Mucosa of stomach (tissue), 1 donor: ENCODE data around the gene PRAMEF12.
"Not testable (repeated sequence)": the region's sequence is repeated elsewhere in the genome, so short reads cannot be mapped to it uniquely, and the experiment has no call there.

ENCODE experiments used
- H3K27me3 ChIP-seq: one replicate; pipeline ENCODE4 v1.7.0; 2013; ENCODE audit warnings: mild to moderate bottlenecking, low read length; ENCODE audit not compliant: control insufficient read depth, insufficient read depth
- H3K36me3 ChIP-seq: one replicate; pipeline ENCODE4 v1.7.0; 2013; ENCODE audit warnings: low read length; ENCODE audit not compliant: control insufficient read depth, insufficient read depth
- H3K4me1 ChIP-seq: one replicate; pipeline ENCODE4 v1.7.0; 2013; ENCODE audit warnings: mild to moderate bottlenecking, low read length; ENCODE audit not compliant: control insufficient read depth, insufficient read depth
- H3K4me3 ChIP-seq: one replicate; pipeline ENCODE4 v1.7.0; 2013; ENCODE audit warnings: low read length
- H3K9ac ChIP-seq: one replicate; pipeline ENCODE4 v1.7.0; 2013; ENCODE audit warnings: mild to moderate bottlenecking, low read length, moderate library complexity
- H3K9me3 ChIP-seq: one replicate; pipeline ENCODE4 v1.7.0; 2013; ENCODE audit warnings: mild to moderate bottlenecking, low read length, moderate library complexity; ENCODE audit not compliant: control insufficient read depth
- donor health status: Pancreatic carcinoma.

The PRAMEF12 gene

GRCh38 chr1:12772520-12772919, 1.0 kb upstream of the PRAMEF12 start:
- no peaks in the 10 kb centered on the region for H3K4me1 ChIP-seq
- no peaks in the 10 kb centered on the region for H3K27me3 ChIP-seq
- no peaks in the 10 kb centered on the region for H3K9me3 ChIP-seq
- H3K9ac ChIP-seq = no peak overlapping the region
- no peak overlapping the region for H3K4me3 ChIP-seq
- H3K36me3 ChIP-seq = no peaks in the 10 kb centered on the region

- no peak overlapping the region for H3K9ac ChIP-seq
- H3K27me3 ChIP-seq = no peaks in the 10 kb centered on the region
- H3K4me3 ChIP-seq = no peak overlapping the region
- H3K4me1 ChIP-seq = no peaks in the 10 kb centered on the region
- no peaks in the 10 kb centered on the region for H3K9me3 ChIP-seq
- H3K36me3 ChIP-seq = no peaks in the 10 kb centered on the region
Measured at GRCh38 chr1:12774801-12775345, 1.3 kb downstream of the PRAMEF12 start.

- no peak overlapping the region for H3K4me3 ChIP-seq
- no peak overlapping the region for H3K9ac ChIP-seq
- H3K4me1 ChIP-seq = no peaks in the 10 kb centered on the region
- no peaks in the 10 kb centered on the region for H3K9me3 ChIP-seq
- no peaks in the 10 kb centered on the region for H3K27me3 ChIP-seq
- H3K36me3 ChIP-seq = no peaks in the 10 kb centered on the region
Measured at GRCh38 chr1:12775443-12775842, 1.9 kb downstream of the PRAMEF12 start.

- Histone ChIP-seq H3K36me3 (no peaks in the 10 kb centered on the region), H3K9me3 (no peaks in the 10 kb centered on the region), H3K4me1 (no peaks in the 10 kb centered on the region), H3K4me3 (no peak overlapping the region), H3K27me3 (no peaks in the 10 kb centered on the region), H3K9ac (no peak overlapping the region)
Measured at GRCh38 chr1:12776801-12777557, 3.4 kb downstream of the PRAMEF12 start.

- H3K27me3 ChIP-seq = no peaks in the 10 kb centered on the region
- H3K9ac ChIP-seq = no peak overlapping the region
- no peaks in the 10 kb centered on the region for H3K9me3 ChIP-seq
- no peaks in the 10 kb centered on the region for H3K4me1 ChIP-seq
- no peaks in the 10 kb centered on the region for H3K36me3 ChIP-seq
- H3K4me3 ChIP-seq = no peak overlapping the region
Measured at GRCh38 chr1:12778061-12778460, 4.5 kb downstream of the PRAMEF12 start.

- no peaks in the 10 kb centered on the region for H3K36me3 ChIP-seq
- no peak overlapping the region for H3K9ac ChIP-seq
- H3K4me3 ChIP-seq = no peak overlapping the region
- no peaks in the 10 kb centered on the region for H3K27me3 ChIP-seq
- H3K4me1 ChIP-seq = no peaks in the 10 kb centered on the region
- no peaks in the 10 kb centered on the region for H3K9me3 ChIP-seq
Measured at GRCh38 chr1:12778907-12779306, 5.4 kb downstream of the PRAMEF12 start.

GRCh38 chr1:12781488-12781887, 8.0 kb downstream of the PRAMEF12 start:
- not testable (repeated sequence) for H3K4me1 ChIP-seq, H3K9me3 ChIP-seq, H3K27me3 ChIP-seq, H3K36me3 ChIP-seq, H3K4me3 ChIP-seq, H3K9ac ChIP-seq

- H3K36me3 ChIP-seq, H3K27me3 ChIP-seq, H3K9ac ChIP-seq: not testable (repeated sequence)
Measured at GRCh38 chr1:12783783-12784182, 10.2 kb downstream of the PRAMEF12 start.

GRCh38 chr1:12784729-12785128, 11.2 kb downstream of the PRAMEF12 start:
- not testable (repeated sequence) for H3K9ac ChIP-seq, H3K4me1 ChIP-seq, H3K9me3 ChIP-seq, H3K36me3 ChIP-seq, H3K4me3 ChIP-seq, H3K27me3 ChIP-seq

More at GRCh38 chr1:12783783-12784182, 10.2 kb downstream of the PRAMEF12 start:
- not testable (repeated sequence) for H3K4me3 ChIP-seq, H3K9me3 ChIP-seq, H3K4me1 ChIP-seq

GRCh38 chr1:12791097-12791496, 17.6 kb downstream of the PRAMEF12 start, which contains the start of gene PRAMEF1:
Gene PRAMEF1 (plus strand): TSS chr1:12791397. CDS start chr1:12793228, 1,831 bp downstream.
- H3K27me3 ChIP-seq, H3K4me1 ChIP-seq, H3K36me3 ChIP-seq, H3K9ac ChIP-seq, H3K9me3 ChIP-seq, H3K4me3 ChIP-seq: not testable (repeated sequence)

GRCh38 chr1:12798911-12799310, 25.4 kb downstream of the PRAMEF12 start:
- Histone ChIP-seq H3K27me3 (no peaks in the 10 kb centered on the region), H3K9ac (no peak overlapping the region), H3K4me3 (no peak overlapping the region), H3K9me3 (no peaks in the 10 kb centered on the region), H3K36me3 (no peaks in the 10 kb centered on the region), H3K4me1 (no peaks in the 10 kb centered on the region)

- H3K9me3 ChIP-seq = no peaks in the 10 kb centered on the region
- H3K4me1 ChIP-seq = no peaks in the 10 kb centered on the region
- no peak overlapping the region for H3K9ac ChIP-seq
- H3K4me3 ChIP-seq = no peak overlapping the region
- no peaks in the 10 kb centered on the region for H3K36me3 ChIP-seq
- no peaks in the 10 kb centered on the region for H3K27me3 ChIP-seq
Measured at GRCh38 chr1:12799730-12800129, 26.2 kb downstream of the PRAMEF12 start.
